Activated CD8-positive, alpha-beta T cell treated with anti-CD3 and anti-CD28 coated beads, Interleukin-2, amount 10 ng/mL, durations not matched to agents 7 days and 5 days (primary cell): Measurements from ENCODE around the gene WNK1. TPM values are rescaled to one million over a fixed set of nuclear protein-coding genes. Genes with fewer than 3 reads are reported as not detected.
"Not testable (repeated sequence)": the region's sequence is repeated elsewhere in the genome, so short reads cannot be mapped to it uniquely, and the experiment has no call there.

ENCODE experiments used
- ATAC-seq: fragments of 150-1000 bp; cut with Tn5 transposase; one replicate; pipeline ENCODE4 v1.10.0; 2021; ENCODE audit warnings: moderate library complexity
- CTCF ChIA-PET: fragments of 350-600 bp; sonication (Branson Sonifier 250); formaldehyde crosslinking; loops from one replicate; lab custom pipeline; 2021; ENCODE audit warnings: antibody characterized with exemption; lab: Charles Lee
- POLR2A ChIA-PET: fragments of 350-600 bp; sonication (Branson Sonifier 250); formaldehyde crosslinking; loops from one replicate; lab custom pipeline; 2021; ENCODE audit warnings: antibody characterized with exemption; lab: Charles Lee
- DNase-seq: peaks from one replicate; pipeline ENCODE4 v3.0.0-alpha.2; 2020
- H3K27ac Mint-ChIP-seq: one replicate; pipeline ENCODE4 v1.8.0; 2021; ENCODE audit warnings: mild to moderate bottlenecking, mixed read lengths
- H3K27me3 Mint-ChIP-seq: one replicate; pipeline ENCODE4 v1.8.0; 2021; ENCODE audit warnings: low read depth, mixed read lengths
- H3K36me3 Mint-ChIP-seq: one replicate; pipeline ENCODE4 v1.8.0; 2021; ENCODE audit warnings: low read depth, mixed read lengths
- H3K4me1 Mint-ChIP-seq: one replicate; pipeline ENCODE4 v1.8.0; 2021; ENCODE audit warnings: low read depth, mixed read lengths
- H3K4me3 Mint-ChIP-seq: one replicate; pipeline ENCODE4 v1.8.0; 2021; ENCODE audit warnings: mild to moderate bottlenecking, mixed read lengths
- H3K9me3 Mint-ChIP-seq: one replicate; pipeline ENCODE4 v1.8.0; 2022; ENCODE audit warnings: mixed read lengths; ENCODE audit not compliant: insufficient read depth
- total RNA-seq, 2 experiments: library from RNA; stranded (reverse); gene quantifications; one replicate each; pipeline ENCODE4 v1.2.3, GENCODE V29; 2021

Gene WNK1
- total RNA-seq, 2 experiments from 2014 or later: 203 to 204 TPM

- Mint-ChIP-seq H3K9me3 (no peaks in the 10 kb centered on the region), H3K4me3 (no peak overlapping the region), H3K4me1 (peaks cover 52% of the 10 kb centered on the region), H3K27me3 (no peaks in the 10 kb centered on the region), H3K36me3 (peaks cover 14% of the 10 kb centered on the region), H3K27ac (no peak overlapping the region)
- POLR2A ChIA-PET: interaction anchor here (0.6 kb wide), 1 partner anchor 51 kb away, joined by 3 read pairs; no protein-coding TSS in a partner anchor
- CTCF ChIA-PET: interaction anchor here (0.8 kb wide), 1 partner anchor 226 kb away, joined by 3 read pairs; no protein-coding TSS in a partner anchor
- DNase-seq (no peak), ATAC-seq (no peak)
Measured at GRCh38 chr12:802242-803120, 50.1 kb downstream of the WNK1 start.

DNA sequence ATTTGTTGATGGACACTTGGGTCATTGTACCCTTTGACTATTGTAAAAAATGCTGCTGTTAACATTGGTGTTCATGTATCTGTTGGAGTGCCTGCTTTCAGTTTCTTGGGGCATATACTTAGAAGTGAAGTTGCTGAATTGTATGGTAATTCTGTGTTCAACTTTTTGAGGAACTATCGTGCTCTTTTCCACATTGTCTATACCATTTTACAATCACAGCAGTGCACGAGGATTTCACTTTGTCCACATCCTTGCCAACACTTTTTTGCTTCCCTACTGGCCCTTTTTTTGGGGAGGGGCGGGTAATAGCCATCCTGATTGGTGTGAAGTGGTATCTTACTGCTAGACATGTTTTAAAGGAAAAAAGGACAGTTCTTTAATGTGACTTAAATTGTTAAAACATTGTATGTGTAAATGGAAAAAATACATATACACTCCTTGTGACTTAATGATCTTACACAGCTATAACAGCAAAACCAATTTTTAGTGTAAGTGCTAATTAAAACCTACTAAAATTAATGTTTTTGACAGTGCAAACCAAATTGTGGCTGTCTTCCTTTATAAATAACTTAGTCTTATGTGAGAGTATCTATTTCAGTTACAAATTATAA lies 52.7 kb downstream of the WNK1 start:
- H3K27me3 Mint-ChIP-seq: no peaks in the 10 kb centered on the region
- H3K27ac Mint-ChIP-seq: no peak overlapping the region
- ChIA-PET POLR2A (no interaction called here), CTCF (interaction anchor here (1.2 to 3.5 kb wide), 5 partner anchors 10 to 778 kb away, joined by 4 to 36 read pairs (median 7); no protein-coding TSS in a partner anchor)
- H3K4me3 Mint-ChIP-seq: no peak overlapping the region
- H3K36me3 Mint-ChIP-seq: peaks cover 9% of the 10 kb centered on the region
- H3K4me1 Mint-ChIP-seq: peaks cover 62% of the 10 kb centered on the region
- H3K9me3 Mint-ChIP-seq: no peaks in the 10 kb centered on the region
- no peak for ATAC-seq
- no peak for DNase-seq

DNA sequence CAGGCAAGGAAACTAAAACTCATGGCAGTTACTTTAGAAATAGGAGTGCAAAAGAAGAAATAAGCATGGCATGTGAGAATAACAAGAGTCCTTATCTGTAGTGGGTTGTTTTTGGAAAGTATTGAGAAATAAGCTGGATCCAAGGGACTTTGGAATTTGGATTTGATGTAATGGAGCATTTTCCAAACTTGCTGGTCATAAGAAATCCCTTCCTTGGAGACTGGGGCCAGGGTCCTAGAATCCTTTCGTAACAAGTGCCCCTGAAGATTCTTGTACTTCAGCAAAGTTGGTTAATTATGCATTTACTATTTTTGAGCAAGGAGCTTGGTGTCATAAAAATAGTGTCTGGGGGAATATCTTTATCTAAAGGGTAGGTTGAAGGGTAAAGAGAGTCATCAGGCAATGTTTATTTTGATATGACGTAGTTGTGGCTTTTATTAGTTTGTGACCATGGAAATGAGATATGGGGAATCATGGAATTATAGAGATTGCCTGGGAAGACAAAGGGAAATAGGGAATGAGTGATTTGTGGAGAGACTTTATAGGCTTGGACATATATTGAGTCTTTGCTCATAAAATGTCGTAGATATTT lies 53.9 kb downstream of the WNK1 start:
- ATAC-seq: no peak
- no peak overlapping the region for H3K4me3 Mint-ChIP-seq
- ChIA-PET CTCF (interaction anchor here (0.6 to 3.5 kb wide), 8 partner anchors 9 to 298 kb away, joined by 3 to 36 read pairs (median 6); partner anchors contain the start of gene WNK1), POLR2A (no interaction called here)
- DNase-seq: no peak
- H3K36me3 Mint-ChIP-seq: peaks cover 12% of the 10 kb centered on the region
- H3K27me3 Mint-ChIP-seq: no peaks in the 10 kb centered on the region
- peak overlapping the region; percentile 2 for H3K27ac Mint-ChIP-seq
- peaks cover 64% of the 10 kb centered on the region for H3K4me1 Mint-ChIP-seq
- H3K9me3 Mint-ChIP-seq: no peaks in the 10 kb centered on the region

DNA sequence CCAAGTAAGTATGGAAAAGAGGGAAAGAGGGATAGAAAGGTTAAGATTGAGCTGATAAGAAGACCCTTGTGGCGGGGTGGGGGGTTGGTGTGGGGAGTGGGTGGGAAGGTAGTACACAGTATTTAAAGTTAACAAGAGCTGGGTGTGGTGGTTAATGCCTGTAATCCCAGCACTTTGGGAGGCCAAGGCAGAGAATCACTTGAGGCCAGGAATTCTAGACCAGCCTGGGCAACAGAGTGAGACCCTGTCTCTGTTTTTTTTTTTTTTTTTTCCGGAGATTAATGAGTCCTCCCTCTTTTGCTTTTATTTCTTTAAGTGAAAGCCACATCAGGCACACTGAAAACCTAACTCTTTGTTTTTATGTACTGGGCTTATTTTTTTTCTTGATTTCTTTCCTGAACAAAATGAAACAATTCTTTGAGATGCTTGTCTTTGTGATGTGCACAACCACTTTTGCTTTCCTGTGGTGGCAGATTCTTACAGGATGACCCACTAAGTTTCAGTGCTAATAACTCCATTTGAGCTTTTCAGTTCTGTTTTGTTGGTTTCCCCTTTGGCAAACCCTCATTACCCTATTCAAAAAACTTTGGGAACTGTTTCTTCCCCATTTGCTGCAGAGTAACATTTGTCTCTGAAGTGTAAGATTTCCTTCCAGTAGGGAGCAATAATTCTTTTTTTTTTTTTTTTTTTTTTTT lies 54.8 kb downstream of the WNK1 start:
- CTCF ChIA-PET: interaction anchor here (0.6 to 3.5 kb wide), 10 partner anchors 9 to 297 kb away, joined by 3 to 14 read pairs (median 4); partner anchors contain the start of gene WNK1
- ATAC-seq: peak; percentile 52
- Mint-ChIP-seq H3K27me3 (no peaks in the 10 kb centered on the region), H3K27ac (peak overlapping the region; percentile 63), H3K4me1 (peaks cover 68% of the 10 kb centered on the region), H3K36me3 (peaks cover 8% of the 10 kb centered on the region), H3K9me3 (no peaks in the 10 kb centered on the region), H3K4me3 (peak overlapping the region; percentile 56)
- DNase-seq: no peak
- POLR2A ChIA-PET: interaction anchor here (0.7 kb wide), 1 partner anchor 163 kb away, joined by 3 read pairs; no protein-coding TSS in a partner anchor

- H3K27ac Mint-ChIP-seq: no peak overlapping the region
- POLR2A ChIA-PET: no interaction called here
- CTCF ChIA-PET: interaction anchor here (1.2 to 2.4 kb wide), 5 partner anchors 56 to 234 kb away, joined by 3 to 16 read pairs (median 9); partner anchors contain the start of gene WNK1
- H3K4me3 Mint-ChIP-seq: no peak overlapping the region
- H3K9me3 Mint-ChIP-seq: no peaks in the 10 kb centered on the region
- peaks cover 69% of the 10 kb centered on the region for H3K4me1 Mint-ChIP-seq
- no peaks in the 10 kb centered on the region for H3K27me3 Mint-ChIP-seq
- DNase-seq (no peak), ATAC-seq (no peak)
- peaks cover 21% of the 10 kb centered on the region for H3K36me3 Mint-ChIP-seq
Measured at GRCh38 chr12:810116-810515, 57.7 kb downstream of the WNK1 start.

DNA sequence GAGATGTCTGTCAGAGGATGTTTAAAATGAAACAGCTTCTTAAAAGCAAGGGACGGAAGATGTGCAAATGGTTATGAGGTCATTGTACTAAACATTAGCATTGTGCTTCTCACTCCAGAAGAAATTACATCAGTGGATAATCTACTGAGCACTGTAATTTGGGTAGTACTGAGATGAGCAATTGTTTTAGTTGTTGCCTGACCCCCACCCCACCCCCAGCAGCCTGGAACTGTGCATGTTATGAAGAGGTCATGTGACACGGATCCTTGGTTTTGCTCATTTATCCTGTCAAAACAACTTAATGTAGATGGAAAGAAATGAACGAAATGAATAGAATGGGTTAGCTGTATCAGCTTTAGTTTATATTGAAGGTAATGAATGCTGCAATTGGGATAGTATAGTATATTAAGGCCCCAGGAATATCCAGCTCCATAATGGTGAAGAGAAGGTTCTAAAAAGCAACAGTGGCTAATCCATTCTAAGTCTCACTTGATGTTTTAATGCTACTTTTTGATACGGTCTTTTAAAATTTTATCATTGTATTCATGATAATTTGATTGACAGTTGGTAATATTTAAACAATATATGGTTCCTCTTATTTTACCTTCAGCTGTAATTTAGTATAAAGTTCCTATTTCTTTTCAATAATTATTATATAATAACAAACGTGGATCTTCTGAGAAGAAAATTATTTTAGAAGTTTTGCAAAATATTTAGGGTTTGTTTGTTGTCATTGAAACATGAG lies 58.5 kb downstream of the WNK1 start:
- Mint-ChIP-seq H3K36me3 (peaks cover 23% of the 10 kb centered on the region), H3K4me3 (no peak overlapping the region), H3K27ac (no peak overlapping the region), H3K27me3 (no peaks in the 10 kb centered on the region), H3K4me1 (peaks cover 70% of the 10 kb centered on the region), H3K9me3 (no peaks in the 10 kb centered on the region)
- POLR2A ChIA-PET: interaction anchor here (1.0 kb wide), 1 partner anchor 58 kb away, joined by 5 read pairs; the partner anchor contains the start of gene WNK1
- CTCF ChIA-PET: interaction anchor here (0.8 to 2.4 kb wide), 9 partner anchors 34 to 241 kb away, joined by 3 to 16 read pairs (median 3); partner anchors contain the start of gene WNK1
- peak; percentile 49 for ATAC-seq
- no peak for DNase-seq

DNA sequence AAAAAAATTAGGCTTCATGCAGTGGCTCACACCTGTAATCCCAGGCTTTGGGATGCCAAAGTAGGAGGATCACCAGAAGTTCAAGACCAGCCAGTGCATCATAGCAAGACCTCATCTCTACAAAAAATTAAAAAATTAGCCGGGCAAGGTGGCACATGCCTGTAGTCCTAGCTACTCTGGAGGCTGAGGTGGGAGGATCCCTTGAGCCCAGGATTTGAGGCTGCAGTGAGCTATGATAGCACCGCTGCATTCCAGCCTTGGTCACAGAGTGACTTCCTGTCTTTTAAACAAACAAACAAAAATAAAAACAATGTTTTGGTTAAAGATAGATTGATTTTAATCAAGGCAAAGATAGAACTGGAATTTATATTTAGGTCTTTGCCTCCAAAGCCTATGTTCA lies 60.6 kb downstream of the WNK1 start:
- H3K9me3 Mint-ChIP-seq: no peaks in the 10 kb centered on the region
- CTCF ChIA-PET: interaction anchor here (1.0 to 6.3 kb wide), 14 partner anchors 8 to 248 kb away, joined by 3 to 79 read pairs (median 28); partner anchors contain the start of gene WNK1
- no peaks in the 10 kb centered on the region for H3K27me3 Mint-ChIP-seq
- no peak overlapping the region for H3K27ac Mint-ChIP-seq
- H3K4me1 Mint-ChIP-seq: peaks cover 57% of the 10 kb centered on the region
- ATAC-seq (no peak), DNase-seq (no peak)
- peaks cover 35% of the 10 kb centered on the region for H3K36me3 Mint-ChIP-seq
- POLR2A ChIA-PET: interaction anchor here (0.6 kb wide), 1 partner anchor 11 kb away, joined by 5 read pairs; no protein-coding TSS in a partner anchor
- H3K4me3 Mint-ChIP-seq: no peak overlapping the region

DNA sequence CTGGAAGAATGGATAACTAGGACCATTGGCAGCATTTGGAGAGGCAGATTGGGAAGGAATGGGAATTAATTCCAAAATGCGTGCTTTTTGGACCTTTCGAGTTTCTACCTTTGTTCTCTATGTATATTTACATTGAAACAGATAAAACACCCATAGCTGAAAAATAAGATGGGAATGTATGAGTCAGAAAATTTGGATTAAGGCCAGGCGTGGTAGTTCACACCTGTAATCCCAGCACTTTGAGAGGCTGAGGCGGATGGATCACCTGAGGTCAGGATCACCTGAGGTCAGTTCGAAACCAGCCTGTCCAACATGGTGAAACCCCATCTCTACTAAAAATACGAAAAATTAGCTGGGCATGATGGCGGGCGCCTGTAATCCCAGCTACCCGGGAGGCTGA lies 65.1 kb downstream of the WNK1 start:
- H3K27me3 Mint-ChIP-seq, H3K9me3 Mint-ChIP-seq, DNase-seq, H3K27ac Mint-ChIP-seq, POLR2A ChIA-PET, ATAC-seq, H3K4me3 Mint-ChIP-seq: not testable (repeated sequence)
- Mint-ChIP-seq H3K36me3 (peaks cover 57% of the 10 kb centered on the region), H3K4me1 (peaks cover 44% of the 10 kb centered on the region)
- CTCF ChIA-PET: interaction anchor here (0.6 to 6.3 kb wide), 25 partner anchors 12 to 300 kb away, joined by 3 to 79 read pairs (median 6); partner anchors contain the start of gene WNK1

DNA sequence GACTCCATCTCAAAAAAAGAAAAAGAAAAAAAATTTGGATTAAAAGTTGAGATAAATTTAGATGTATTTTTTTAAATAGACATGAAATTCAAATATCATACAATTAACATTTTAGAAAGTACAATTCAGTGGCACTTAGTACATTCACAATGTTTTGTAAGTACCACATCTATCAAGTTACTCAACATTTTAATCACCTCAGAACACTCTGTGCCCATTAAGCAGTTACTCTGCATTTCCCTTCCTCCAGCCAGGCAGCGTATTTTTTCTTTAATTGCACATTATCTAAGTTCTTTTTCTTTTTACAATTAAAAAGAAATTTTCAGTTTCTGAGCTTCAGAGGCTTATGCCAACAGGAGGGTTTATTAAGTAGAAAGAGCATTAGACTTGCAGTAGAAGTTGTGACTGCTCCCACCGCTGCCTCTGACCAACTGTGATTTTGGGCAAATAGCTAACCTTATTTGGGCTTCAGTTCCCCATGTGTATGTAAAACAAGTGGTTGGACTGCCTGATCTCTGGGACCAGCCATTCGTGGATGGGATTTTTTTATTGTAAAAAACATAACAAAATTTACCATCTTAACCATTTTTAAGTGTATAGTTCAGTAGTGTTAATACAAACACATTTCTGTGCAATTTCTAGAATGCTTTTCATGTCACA lies 65.7 kb downstream of the WNK1 start:
- Mint-ChIP-seq H3K27me3 (no peaks in the 10 kb centered on the region), H3K9me3 (no peaks in the 10 kb centered on the region), H3K27ac (no peak overlapping the region), H3K4me3 (no peak overlapping the region), H3K4me1 (peaks cover 46% of the 10 kb centered on the region), H3K36me3 (peaks cover 61% of the 10 kb centered on the region)
- ChIA-PET CTCF (interaction anchor here (0.8 to 6.3 kb wide), 12 partner anchors 23 to 300 kb away, joined by 3 to 79 read pairs (median 4); partner anchors contain the start of gene WNK1), POLR2A (no interaction called here)
- no peak for ATAC-seq
- DNase-seq: no peak

DNA sequence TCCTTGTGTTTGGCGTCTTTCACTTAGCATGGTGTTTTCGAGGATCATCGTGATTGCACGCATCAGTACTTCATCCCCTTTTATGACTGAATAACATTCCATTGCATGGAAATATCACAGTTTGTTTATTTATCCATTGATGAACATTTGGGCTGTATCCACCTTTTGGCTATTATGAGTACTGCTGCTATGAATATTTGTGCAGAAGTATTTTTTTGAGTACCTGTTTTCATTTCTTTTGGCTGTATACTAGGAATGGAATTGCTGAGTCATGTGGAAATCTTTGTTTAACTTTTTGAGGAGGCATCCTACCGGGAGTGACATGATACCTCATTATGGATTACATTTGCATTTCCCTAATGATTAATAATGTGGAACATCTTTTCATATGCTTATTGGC lies 66.4 kb downstream of the WNK1 start:
- H3K27me3 Mint-ChIP-seq: no peaks in the 10 kb centered on the region
- ATAC-seq: no peak
- H3K36me3 Mint-ChIP-seq: peaks cover 60% of the 10 kb centered on the region
- H3K4me3 Mint-ChIP-seq: no peak overlapping the region
- POLR2A ChIA-PET: no interaction called here
- H3K4me1 Mint-ChIP-seq: peaks cover 47% of the 10 kb centered on the region
- H3K27ac Mint-ChIP-seq: no peak overlapping the region
- DNase-seq: no peak
- CTCF ChIA-PET: interaction anchor here (0.8 to 6.3 kb wide), 7 partner anchors 34 to 274 kb away, joined by 3 to 69 read pairs (median 4); no protein-coding TSS in a partner anchor
- no peaks in the 10 kb centered on the region for H3K9me3 Mint-ChIP-seq
